Smooth muscle cell (in vitro differentiated cells): ENCODE data around the gene GRIP1. TPM values are rescaled to one million over a fixed set of nuclear protein-coding genes. Genes with fewer than 3 reads are reported as not detected.
A peak's percentile ranks its signal among the peaks of the same experiment; 100 is the strongest.

Experiments
- DNase-seq: peaks from one replicate; lab custom pipeline; 2025; ENCODE audit not compliant: unreplicated experiment; lab: John Stamatoyannopoulos, UW
- H2AFZ ChIP-seq: fragments of 200-600 bp; sonication (generic); 2 replicates; pipeline ENCODE4 v1.6.0; 2016; ENCODE audit warnings: antibody characterized with exemption, low read depth, mild to moderate bottlenecking
- H3F3A ChIP-seq: fragments of 200-600 bp; sonication (generic); 2 replicates; pipeline ENCODE4 v1.6.0; 2017; ENCODE audit warnings: antibody characterized with exemption, low read depth
- H3K27ac ChIP-seq: fragments of 200-600 bp; sonication (generic); 2 replicates; pipeline ENCODE4 v1.5.1; 2016; ENCODE audit warnings: low read depth, mild to moderate bottlenecking
- H3K27me3 ChIP-seq: fragments of 200-600 bp; sonication (generic); 2 replicates; pipeline ENCODE4 v1.6.1; 2016; ENCODE audit warnings: low read depth, mild to moderate bottlenecking
- H3K36me3 ChIP-seq: fragments of 200-600 bp; sonication (generic); 2 replicates; pipeline ENCODE4 v1.5.1; 2016; ENCODE audit warnings: low read depth
- H3K4me1 ChIP-seq: fragments of 200-600 bp; sonication (generic); 2 replicates; pipeline ENCODE4 v1.5.1; 2016; ENCODE audit warnings: low read depth
- H3K4me2 ChIP-seq: fragments of 200-600 bp; sonication (generic); 2 replicates; pipeline ENCODE4 v1.6.0; 2016; ENCODE audit warnings: mild to moderate bottlenecking
- H3K4me3 ChIP-seq: fragments of 200-600 bp; sonication (generic); 2 replicates; pipeline ENCODE4 v1.5.1; 2016; ENCODE audit warnings: mild to moderate bottlenecking
- H3K79me2 ChIP-seq: fragments of 200-600 bp; sonication (generic); 2 replicates; pipeline ENCODE4 v1.6.0; 2016; ENCODE audit warnings: low read depth, mild to moderate bottlenecking
- H3K9ac ChIP-seq: fragments of 200-600 bp; sonication (generic); 2 replicates; pipeline ENCODE4 v1.6.0; 2016; ENCODE audit warnings: low read depth
- H3K9me3 ChIP-seq: fragments of 200-600 bp; sonication (generic); replicated peaks from 2 replicates; pipeline ENCODE4 v1.5.1; 2016; ENCODE audit warnings: low read depth
- H4K20me1 ChIP-seq: fragments of 200-600 bp; sonication (generic); 2 replicates; pipeline ENCODE4 v1.6.0; 2016; ENCODE audit warnings: low read depth
- WGBS: methylation state at CpG from one replicate; pipeline ENCODE4 v1.1.7; 2016; ENCODE audit warnings: low lambda C conversion rate; 5-methylcytosine and 5-hydroxymethylcytosine counted together
- polyA plus RNA-seq: library from polyadenylated mRNA; unstranded; fragments of >200 nt; fragmentation: Nextera tagmentation; extraction: Ambion mirVana; gene quantifications from 2 replicates; pipeline ENCODE4 v1.2.1, GENCODE V29; 2016
- total RNA-seq: library from RNA; depleted of rRNA; stranded (reverse); fragments of >200 nt; gene quantifications from 2 replicates; pipeline ENCODE4 v1.2.3, GENCODE V29; 2014
- TF ChIP-seq, protein P1 (sequence below): fragments of 200-600 bp; sonication (generic); IDR thresholded peaks from 2 replicates; pipeline ENCODE4 v1.5.1; 2017; ENCODE audit warnings: borderline replicate concordance, mild to moderate bottlenecking, antibody characterized with exemption; ENCODE audit not compliant: insufficient read depth, poor library complexity, severe bottlenecking

Gene GRIP1
- total and polyA plus RNA-seq, 2 experiments from 2014 or later = 4.0 to 5.9 TPM

DNA sequence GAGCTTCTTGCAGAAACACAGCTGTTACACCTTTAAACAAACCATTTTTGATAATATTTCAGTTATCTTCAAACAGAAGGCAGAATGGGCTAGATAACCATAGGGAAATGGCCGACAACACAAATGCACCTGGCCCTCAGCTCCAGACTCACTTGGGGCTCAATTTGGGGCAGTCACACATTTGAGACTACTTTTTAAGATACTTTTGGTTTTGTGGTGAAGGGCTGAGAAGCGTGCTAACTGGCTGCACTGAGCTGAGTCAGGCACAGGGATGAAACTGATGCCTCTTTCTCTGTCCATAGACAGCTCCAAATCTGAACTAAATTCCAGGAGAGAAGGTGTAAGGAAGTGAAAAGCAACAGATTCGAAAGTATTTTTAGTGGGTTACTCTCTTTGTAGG lies 18.5 kb upstream of the GRIP1 start:
- 83% methylated on average over 3 of the region's 3 CpGs for WGBS
- Histone ChIP-seq H3K27ac (no peak overlapping the region), H3K4me1 (no peaks in the 10 kb centered on the region), H3F3A (no peaks in the 10 kb centered on the region), H3K9ac (no peak overlapping the region), H3K4me3 (no peak overlapping the region), H3K4me2 (no peak overlapping the region), H4K20me1 (no peaks in the 10 kb centered on the region), H3K36me3 (no peaks in the 10 kb centered on the region), H2AFZ (no peak overlapping the region), H3K79me2 (no peaks in the 10 kb centered on the region), H3K27me3 (no peaks in the 10 kb centered on the region), H3K9me3 (no peaks in the 10 kb centered on the region)
- TF ChIP-seq, protein P1, sequence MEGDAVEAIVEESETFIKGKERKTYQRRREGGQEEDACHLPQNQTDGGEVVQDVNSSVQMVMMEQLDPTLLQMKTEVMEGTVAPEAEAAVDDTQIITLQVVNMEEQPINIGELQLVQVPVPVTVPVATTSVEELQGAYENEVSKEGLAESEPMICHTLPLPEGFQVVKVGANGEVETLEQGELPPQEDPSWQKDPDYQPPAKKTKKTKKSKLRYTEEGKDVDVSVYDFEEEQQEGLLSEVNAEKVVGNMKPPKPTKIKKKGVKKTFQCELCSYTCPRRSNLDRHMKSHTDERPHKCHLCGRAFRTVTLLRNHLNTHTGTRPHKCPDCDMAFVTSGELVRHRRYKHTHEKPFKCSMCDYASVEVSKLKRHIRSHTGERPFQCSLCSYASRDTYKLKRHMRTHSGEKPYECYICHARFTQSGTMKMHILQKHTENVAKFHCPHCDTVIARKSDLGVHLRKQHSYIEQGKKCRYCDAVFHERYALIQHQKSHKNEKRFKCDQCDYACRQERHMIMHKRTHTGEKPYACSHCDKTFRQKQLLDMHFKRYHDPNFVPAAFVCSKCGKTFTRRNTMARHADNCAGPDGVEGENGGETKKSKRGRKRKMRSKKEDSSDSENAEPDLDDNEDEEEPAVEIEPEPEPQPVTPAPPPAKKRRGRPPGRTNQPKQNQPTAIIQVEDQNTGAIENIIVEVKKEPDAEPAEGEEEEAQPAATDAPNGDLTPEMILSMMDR = no peak
- no peak for DNase-seq

GRCh38 chr12:66694666-66695613 lies 16.1 kb upstream of the GRIP1 start:
- TF ChIP-seq, protein P1 = no peak

DNA sequence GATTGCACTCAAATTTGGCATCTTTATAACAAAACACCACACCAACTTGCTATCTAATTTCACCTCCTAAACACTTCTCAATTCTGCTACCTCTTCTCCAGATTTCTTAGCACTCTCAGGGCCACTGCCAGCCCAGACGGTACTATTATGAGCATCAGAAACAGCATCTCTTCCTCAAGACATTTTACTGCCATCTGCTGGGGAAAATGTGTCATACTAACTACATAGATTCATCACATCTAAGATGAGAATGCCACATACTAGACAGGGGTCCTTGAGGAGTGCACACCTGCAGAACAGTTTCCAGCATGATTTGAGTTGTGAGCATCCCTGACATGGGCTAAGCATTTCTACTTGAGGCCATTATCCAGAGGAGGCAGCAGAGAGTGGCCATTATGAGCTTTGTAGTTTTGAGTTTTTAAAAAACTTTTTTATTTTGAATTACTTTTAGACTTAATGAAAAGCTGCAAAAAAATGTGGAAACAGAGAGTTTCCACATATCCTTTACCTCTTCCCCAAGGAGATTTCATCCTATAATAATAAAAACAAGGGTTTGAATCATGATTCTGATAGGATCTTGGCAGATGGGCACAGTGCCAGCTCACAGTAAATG lies 15.1 kb upstream of the GRIP1 start:
- Histone ChIP-seq H3K9me3 (no peaks in the 10 kb centered on the region), H4K20me1 (no peaks in the 10 kb centered on the region), H3F3A (no peaks in the 10 kb centered on the region), H3K79me2 (no peaks in the 10 kb centered on the region), H3K4me3 (no peak overlapping the region), H3K4me1 (no peaks in the 10 kb centered on the region), H3K4me2 (no peak overlapping the region), H2AFZ (no peak overlapping the region), H3K36me3 (no peaks in the 10 kb centered on the region), H3K9ac (no peak overlapping the region), H3K27me3 (no peaks in the 10 kb centered on the region), H3K27ac (no peak overlapping the region)
- TF ChIP-seq, protein P1 = peak; percentile 54
- no peak for DNase-seq
- WGBS = 7% methylated on average over 1 of the region's 1 CpG

More at GRCh38 chr12:66694666-66695613, 16.1 kb upstream of the GRIP1 start:
- no peak overlapping the region for H3K27ac ChIP-seq
- H3K27me3 ChIP-seq = no peaks in the 10 kb centered on the region
- H2AFZ ChIP-seq = no peak overlapping the region
- no peaks in the 10 kb centered on the region for H3K9me3 ChIP-seq
- H3F3A ChIP-seq = no peaks in the 10 kb centered on the region
- H3K4me1 ChIP-seq = no peaks in the 10 kb centered on the region
- H3K4me3 ChIP-seq = no peak overlapping the region
- no peak for DNase-seq
- H3K9ac ChIP-seq = no peak overlapping the region
- H3K36me3 ChIP-seq = no peaks in the 10 kb centered on the region
- H3K79me2 ChIP-seq = no peaks in the 10 kb centered on the region
- no peaks in the 10 kb centered on the region for H4K20me1 ChIP-seq
- H3K4me2 ChIP-seq = no peak overlapping the region
- WGBS = 86% methylated on average over 5 of the region's 5 CpGs
